ENCODE data around the gene FLNC.

FLNC gene

DNA sequence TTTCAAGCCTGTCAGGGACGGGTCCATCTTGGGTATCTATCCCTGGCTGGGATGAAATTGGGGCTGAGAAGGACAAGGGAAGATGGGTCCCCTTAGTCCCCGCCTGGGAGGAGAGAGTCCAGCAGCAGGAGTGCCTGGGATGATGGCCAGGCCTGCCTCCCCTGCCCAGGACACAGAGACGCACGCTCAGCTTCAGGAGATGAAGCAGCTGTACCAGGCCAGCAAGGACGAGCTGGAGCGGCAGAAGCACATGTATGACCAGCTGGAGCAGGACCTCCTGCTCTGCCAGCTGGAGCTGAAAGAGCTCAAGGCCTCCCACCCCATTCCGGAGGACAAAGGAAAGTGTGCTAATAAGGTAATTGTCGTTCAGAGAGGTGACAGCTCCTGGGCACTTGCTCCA lies 23.0 kb upstream of the FLNC start:
- no peak overlapping the region for H3K4me3 ChIP-seq (ENCODE audit: low read length, poor library complexity, severe bottlenecking)
- no peak overlapping the region for H3K9ac ChIP-seq (ENCODE audit: low read depth, low read length, poor library complexity, severe bottlenecking)
- H3K4me2 ChIP-seq (ENCODE audit: low read depth, low read length, poor library complexity, severe bottlenecking) = no peak overlapping the region
- peaks cover 76% of the 10 kb centered on the region; the same call in 1 of the 2 replicates for H3K36me3 ChIP-seq (ENCODE audit: insufficient read depth, low read length)
- no peaks in the 10 kb centered on the region for H3K9me2 ChIP-seq (replicated peaks; ENCODE audit: low read depth, low read length)
- no peaks in the 10 kb centered on the region for H3F3A ChIP-seq (ENCODE audit: low read depth)
- H3K4me1 ChIP-seq (ENCODE audit: insufficient read depth, low read length, poor library complexity, severe bottlenecking) = no peaks in the 10 kb centered on the region
- no peak overlapping the region for H2AFZ ChIP-seq (ENCODE audit: low read length)
- TF ChIP-seq CTCF (conservative IDR thresholded peaks at IDR 0.05; ENCODE audit: low read length) (no peak), EZH2phosphoT487 (IDR thresholded peaks at IDR 0.05; ENCODE audit: borderline replicate concordance) (no peak)
- no peaks in the 10 kb centered on the region for H4K20me1 ChIP-seq (ENCODE audit: insufficient read depth, low read length, poor library complexity, severe bottlenecking)
- H3K27me3 ChIP-seq (ENCODE audit: insufficient read depth, low read length, poor library complexity, severe bottlenecking) = no peaks in the 10 kb centered on the region
- no peaks in the 10 kb centered on the region for H3K79me2 ChIP-seq (ENCODE audit: insufficient read depth, low read length)
- no peaks in the 10 kb centered on the region for H3K9me3 ChIP-seq (ENCODE audit: insufficient read depth, low read depth, low read length)

DNA sequence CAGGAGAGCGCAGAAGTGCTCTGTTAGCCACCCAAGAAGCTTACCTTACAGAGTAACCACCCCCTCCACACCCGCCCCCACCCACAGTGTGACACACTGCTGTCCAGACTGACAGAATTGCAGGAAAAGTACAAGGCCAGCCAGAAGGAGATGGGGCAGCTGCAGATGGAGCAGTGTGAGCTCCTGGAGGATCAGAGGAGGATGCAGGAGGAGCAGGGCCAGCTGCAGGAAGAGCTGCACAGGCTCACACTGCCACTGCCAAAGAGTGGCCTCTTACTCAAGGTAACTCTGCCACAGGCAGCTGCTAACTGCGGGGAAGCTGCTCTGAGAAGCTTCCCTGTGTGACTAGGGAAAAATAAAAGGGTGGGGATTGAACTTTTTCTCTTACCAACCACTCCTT lies 20.8 kb upstream of the FLNC start:
- no peak overlapping the region for H3K4me2 ChIP-seq (ENCODE audit: low read depth, low read length, poor library complexity, severe bottlenecking)
- H2AFZ ChIP-seq (ENCODE audit: low read length) = no peak overlapping the region
- no peak overlapping the region for H3K9ac ChIP-seq (ENCODE audit: low read depth, low read length, poor library complexity, severe bottlenecking)
- TF ChIP-seq EZH2phosphoT487 (IDR thresholded peaks at IDR 0.05; ENCODE audit: borderline replicate concordance) (no peak), CTCF (conservative IDR thresholded peaks at IDR 0.05; ENCODE audit: low read length) (no peak)
- no peaks in the 10 kb centered on the region for H3K9me2 ChIP-seq (replicated peaks; ENCODE audit: low read depth, low read length)
- H3K9me3 ChIP-seq (ENCODE audit: insufficient read depth, low read depth, low read length) = no peaks in the 10 kb centered on the region
- H3K4me1 ChIP-seq (ENCODE audit: insufficient read depth, low read length, poor library complexity, severe bottlenecking) = no peaks in the 10 kb centered on the region
- H3K79me2 ChIP-seq (ENCODE audit: insufficient read depth, low read length) = no peaks in the 10 kb centered on the region
- no peaks in the 10 kb centered on the region for H3F3A ChIP-seq (ENCODE audit: low read depth)
- H3K27me3 ChIP-seq (ENCODE audit: insufficient read depth, low read length, poor library complexity, severe bottlenecking) = no peaks in the 10 kb centered on the region
- H3K36me3 ChIP-seq (ENCODE audit: insufficient read depth, low read length) = peaks cover 59% of the 10 kb centered on the region; the same call in 1 of the 2 replicates
- H3K4me3 ChIP-seq (ENCODE audit: low read length, poor library complexity, severe bottlenecking) = no peak overlapping the region
- no peaks in the 10 kb centered on the region for H4K20me1 ChIP-seq (ENCODE audit: insufficient read depth, low read length, poor library complexity, severe bottlenecking)

- TF ChIP-seq EZH2phosphoT487 (IDR thresholded peaks at IDR 0.05; ENCODE audit: borderline replicate concordance) (no peak), CTCF (conservative IDR thresholded peaks at IDR 0.05; ENCODE audit: low read length) (no peak)
- Histone ChIP-seq H3K36me3 (ENCODE audit: insufficient read depth, low read length) (peaks cover 48% of the 10 kb centered on the region; the same call in 1 of the 2 replicates), H3K4me2 (ENCODE audit: low read depth, low read length, poor library complexity, severe bottlenecking) (no peak overlapping the region)
Measured at GRCh38 chr7:128810473-128810872, 19.7 kb upstream of the FLNC start.

More at GRCh38 chr7:128810473-128810872, 19.7 kb upstream of the FLNC start:
- Histone ChIP-seq H3K9me2 (replicated peaks; ENCODE audit: low read depth, low read length) (no peaks in the 10 kb centered on the region), H2AFZ (ENCODE audit: low read length) (no peak overlapping the region), H4K20me1 (ENCODE audit: insufficient read depth, low read length, poor library complexity, severe bottlenecking) (no peaks in the 10 kb centered on the region), H3K9ac (ENCODE audit: low read depth, low read length, poor library complexity, severe bottlenecking) (no peak overlapping the region), H3K27me3 (ENCODE audit: insufficient read depth, low read length, poor library complexity, severe bottlenecking) (no peaks in the 10 kb centered on the region), H3F3A (ENCODE audit: low read depth) (no peaks in the 10 kb centered on the region), H3K79me2 (ENCODE audit: insufficient read depth, low read length) (no peaks in the 10 kb centered on the region), H3K4me1 (ENCODE audit: insufficient read depth, low read length, poor library complexity, severe bottlenecking) (no peaks in the 10 kb centered on the region), H3K4me3 (ENCODE audit: low read length, poor library complexity, severe bottlenecking) (no peak overlapping the region), H3K9me3 (ENCODE audit: insufficient read depth, low read depth, low read length) (no peaks in the 10 kb centered on the region)
